K562 (cell line): ENCODE results near the gene SPAG7. TPM values are rescaled to one million over a fixed set of nuclear protein-coding genes. Genes with fewer than 3 reads are reported as not detected.
A peak's percentile ranks its signal among the peaks of the same experiment; 100 is the strongest.

Experiments
- BCOR ChIP-seq: fragments of 450-650 bp; IDR thresholded peaks from 2 replicates; pipeline ENCODE4 v1.6.1; 2016
- EWSR1 ChIP-seq: fragments of 450-650 bp; IDR thresholded peaks from 2 replicates; pipeline ENCODE4 v1.6.1; 2018; ENCODE audit warnings: borderline replicate concordance, mild to moderate bottlenecking, low read depth, moderate library complexity; ENCODE audit not compliant: partially characterized antibody
- GTF2E2 ChIP-seq: fragments of 200-800 bp; sonication (Bioruptor generic); IDR thresholded peaks from 2 replicates; pipeline ENCODE4 v1.6.1; 2016; ENCODE audit warnings: missing genetic modification characterization, missing compliant biosample characterization
- LCOR ChIP-seq: sonication (generic); formaldehyde crosslinking; IDR thresholded peaks from 2 replicates; pipeline ENCODE4 v1.8.0; 2022; ENCODE audit warnings: mild to moderate bottlenecking, missing genetic modification reagents
- NCOA6 ChIP-seq: fragments of 450-650 bp; IDR thresholded peaks from 2 replicates; pipeline ENCODE4 v1.6.1; 2017; ENCODE audit warnings: mild to moderate bottlenecking
- PHF21A ChIP-seq: fragments of 450-650 bp; IDR thresholded peaks from 2 replicates; pipeline ENCODE4 v1.6.1; 2017; ENCODE audit warnings: low read depth, borderline replicate concordance
- POLR2AphosphoS2 ChIP-seq: IDR thresholded peaks from 2 replicates; pipeline ENCODE4 v1.6.1; 2012; ENCODE audit warnings: low read length, improper control_type of control experiment
- POLR2AphosphoS5 ChIP-seq: IDR thresholded peaks from 2 replicates; pipeline ENCODE4 v1.6.1; 2011; ENCODE audit warnings: mild to moderate bottlenecking, low read depth, low read length, moderate library complexity; ENCODE audit not compliant: control insufficient read depth, insufficient read depth
- SIN3A ChIP-seq, 2 experiments: fragments of 150-350 bp in 1 of 2; IDR thresholded peaks; 2 replicates each; pipeline ENCODE4 v1.6.1; 2011 to 2016; ENCODE audit warnings: borderline replicate concordance in 2 of 2, low read depth in 2 of 2, low read length in 2 of 2, mild to moderate bottlenecking in 2 of 2, moderate library complexity in 2 of 2; ENCODE audit not compliant: control insufficient read depth in 1 of 2
- TBL1XR1 ChIP-seq, 2 experiments: IDR thresholded peaks; 2 replicates each; pipeline ENCODE4 v1.6.1; 2012; ENCODE audit warnings: improper control_type of control experiment in 2 of 2, low read length in 2 of 2, mild to moderate bottlenecking in 1 of 2
- ZNF778 ChIP-seq: fragments of 450-650 bp; formaldehyde crosslinking; IDR thresholded peaks from 2 replicates; pipeline ENCODE4 v1.4.0; 2020; ENCODE audit warnings: mild to moderate bottlenecking, moderate library complexity
- polyA plus RNA-seq, 8 experiments: library from polyadenylated mRNA; depleted of rRNA in 4 of 8; stranded (reverse) in 5 of 8; unstranded in 3 of 8; fragments of >200 nt; fragmentation: Nextera tagmentation in 2 of 8; fragmentation: Illumina TruSeq in 1 of 8; extraction: Ambion mirVana in 2 of 8; extraction: Trizol in 1 of 8; gene quantifications; 2 replicates each; pipeline versions ENCODE4 v1.2.1 to v1.2.3, GENCODE V29; 2011 to 2014; ENCODE audit warnings: inconsistent platforms in 1 of 8, missing spikeins in 1 of 8
- total RNA-seq, 7 experiments: library from RNA; depleted of rRNA in 6 of 7; stranded (reverse); fragments of >200 nt in 6 of 7; fragmentation: Illumina TruSeq in 2 of 7; extraction: Trizol in 2 of 7; gene quantifications; 2 replicates each; pipeline versions ENCODE4 v1.2.1 to v1.2.3, GENCODE V29; 2011 to 2021; ENCODE audit warnings: low replicate concordance in 1 of 7
- TF ChIP-seq, protein P1 (sequence below), 2 experiments: fragments of 450-650 bp in 1 of 2; sonication (generic) in 1 of 2; formaldehyde crosslinking in 1 of 2; IDR thresholded peaks; 2 replicates each; pipeline versions ENCODE4 v1.7.1 to v1.9.0; 2016 to 2022; ENCODE audit warnings: inconsistent platforms in 1 of 2, mild to moderate bottlenecking in 1 of 2, missing genetic modification reagents in 1 of 2
- TF ChIP-seq, protein P2 (sequence below), 3 experiments: fragments of 200-800 bp in 1 of 3; sonication (Bioruptor generic) in 1 of 3; sonication (generic) in 1 of 3; formaldehyde crosslinking in 1 of 3; IDR thresholded peaks; 2 replicates each; pipeline versions ENCODE4 v1.6.1 to v1.8.0; 2016 to 2022; ENCODE audit warnings: mild to moderate bottlenecking in 2 of 3, missing compliant biosample characterization in 2 of 3, missing genetic modification characterization in 2 of 3, missing genetic modification reagents in 1 of 3
- TF ChIP-seq, protein P3 (sequence below): fragments of 450-650 bp; formaldehyde crosslinking; IDR thresholded peaks from 2 replicates; pipeline ENCODE4 v1.4.0; 2022; ENCODE audit warnings: mild to moderate bottlenecking, moderate library complexity

Gene SPAG7
- total and polyA plus RNA-seq, 9 of the 15 experiments (the other 6 are each of a cell fraction or from before 2014, with no cell fraction given): 5.6 to 53.5 (median 36.3) TPM

DNA sequence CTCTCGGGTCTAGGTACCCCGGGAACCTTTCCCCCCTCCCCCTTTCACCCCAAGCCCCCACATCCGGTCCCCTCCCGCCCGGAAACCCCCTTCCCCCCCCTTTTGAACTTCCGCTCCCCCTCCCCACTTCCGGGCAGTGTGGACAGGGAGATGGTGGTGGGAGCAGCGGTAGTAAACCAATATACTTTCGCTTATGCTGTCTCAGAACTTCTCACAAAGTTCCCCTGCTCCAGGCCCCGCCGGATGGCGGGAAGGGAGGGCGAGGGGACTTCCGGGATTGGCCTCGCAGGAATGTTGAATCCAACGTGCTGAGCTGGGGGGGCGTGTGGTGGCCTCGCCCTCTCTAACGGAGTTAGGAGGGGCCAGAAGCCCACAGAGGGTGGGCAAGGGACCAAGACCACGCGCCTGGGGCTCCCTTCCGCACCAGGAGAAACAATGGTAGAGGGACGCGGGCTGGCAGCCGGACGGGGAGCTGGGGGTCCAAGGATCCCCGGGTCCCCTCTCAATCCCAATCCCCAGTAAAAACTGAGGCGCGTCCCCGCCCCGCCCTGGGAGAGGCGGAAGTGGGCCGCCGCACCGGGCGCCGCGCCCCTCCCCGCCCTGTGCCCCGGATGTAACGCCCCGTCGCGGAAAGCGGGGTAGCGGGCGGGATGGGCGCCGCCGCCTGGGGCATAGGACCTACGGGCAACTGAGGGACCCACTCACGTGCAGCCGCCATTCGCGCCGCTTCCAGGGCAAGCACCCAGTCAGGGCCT, 20.0 kb downstream of the SPAG7 start (continued):
- TF ChIP-seq, protein P1, sequence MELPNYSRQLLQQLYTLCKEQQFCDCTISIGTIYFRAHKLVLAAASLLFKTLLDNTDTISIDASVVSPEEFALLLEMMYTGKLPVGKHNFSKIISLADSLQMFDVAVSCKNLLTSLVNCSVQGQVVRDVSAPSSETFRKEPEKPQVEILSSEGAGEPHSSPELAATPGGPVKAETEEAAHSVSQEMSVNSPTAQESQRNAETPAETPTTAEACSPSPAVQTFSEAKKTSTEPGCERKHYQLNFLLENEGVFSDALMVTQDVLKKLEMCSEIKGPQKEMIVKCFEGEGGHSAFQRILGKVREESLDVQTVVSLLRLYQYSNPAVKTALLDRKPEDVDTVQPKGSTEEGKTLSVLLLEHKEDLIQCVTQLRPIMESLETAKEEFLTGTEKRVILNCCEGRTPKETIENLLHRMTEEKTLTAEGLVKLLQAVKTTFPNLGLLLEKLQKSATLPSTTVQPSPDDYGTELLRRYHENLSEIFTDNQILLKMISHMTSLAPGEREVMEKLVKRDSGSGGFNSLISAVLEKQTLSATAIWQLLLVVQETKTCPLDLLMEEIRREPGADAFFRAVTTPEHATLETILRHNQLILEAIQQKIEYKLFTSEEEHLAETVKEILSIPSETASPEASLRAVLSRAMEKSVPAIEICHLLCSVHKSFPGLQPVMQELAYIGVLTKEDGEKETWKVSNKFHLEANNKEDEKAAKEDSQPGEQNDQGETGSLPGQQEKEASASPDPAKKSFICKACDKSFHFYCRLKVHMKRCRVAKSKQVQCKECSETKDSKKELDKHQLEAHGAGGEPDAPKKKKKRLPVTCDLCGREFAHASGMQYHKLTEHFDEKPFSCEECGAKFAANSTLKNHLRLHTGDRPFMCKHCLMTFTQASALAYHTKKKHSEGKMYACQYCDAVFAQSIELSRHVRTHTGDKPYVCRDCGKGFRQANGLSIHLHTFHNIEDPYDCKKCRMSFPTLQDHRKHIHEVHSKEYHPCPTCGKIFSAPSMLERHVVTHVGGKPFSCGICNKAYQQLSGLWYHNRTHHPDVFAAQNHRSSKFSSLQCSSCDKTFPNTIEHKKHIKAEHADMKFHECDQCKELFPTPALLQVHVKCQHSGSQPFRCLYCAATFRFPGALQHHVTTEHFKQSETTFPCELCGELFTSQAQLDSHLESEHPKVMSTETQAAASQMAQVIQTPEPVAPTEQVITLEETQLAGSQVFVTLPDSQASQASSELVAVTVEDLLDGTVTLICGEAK (IDR thresholded peaks at IDR 0.05): peak; percentile 75
- TF ChIP-seq, protein P1 (CRISPR knock-in tag; IDR thresholded peaks at IDR 0.05): no peak
- TF ChIP-seq GTF2E2 (tag) (no peak), POLR2AphosphoS2 (0 out of 2 replicates have a peak, but pooled peaks have one; percentile 8), NCOA6 (peak; percentile 49; the same call in 1 of the 2 replicates), PHF21A (0 out of 2 replicates have a peak, but pooled peaks have one; percentile 4), EWSR1 (no peak), POLR2AphosphoS5 (peak; percentile 20; the same call in 1 of the 2 replicates), TBL1XR1 (IDR thresholded peaks at IDR 0.05; ENCODE audit: low read length in 2 of 2) (no peak), SIN3A (IDR thresholded peaks at IDR 0.05; ENCODE audit: borderline replicate concordance in 2 of 2, control insufficient read depth in 1 of 2, low read depth in 2 of 2, low read length in 2 of 2) (peak; percentile 21 to 80; a peak in 3 of 4 replicates), BCOR (no peak), LCOR (CRISPR knock-in tag) (no peak), ZNF778 (CRISPR knock-in tag) (no peak)
- TF ChIP-seq, protein P2, sequence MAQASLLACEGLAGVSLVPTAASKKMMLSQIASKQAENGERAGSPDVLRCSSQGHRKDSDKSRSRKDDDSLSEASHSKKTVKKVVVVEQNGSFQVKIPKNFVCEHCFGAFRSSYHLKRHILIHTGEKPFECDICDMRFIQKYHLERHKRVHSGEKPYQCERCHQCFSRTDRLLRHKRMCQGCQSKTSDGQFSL (CRISPR knock-in tag; IDR thresholded peaks at IDR 0.05): no peak
- TF ChIP-seq, protein P2 (tag; IDR thresholded peaks at IDR 0.05): peak in 1 of 2 experiments; percentile 35; a peak in 2 of 4 replicates
- TF ChIP-seq, protein P3, sequence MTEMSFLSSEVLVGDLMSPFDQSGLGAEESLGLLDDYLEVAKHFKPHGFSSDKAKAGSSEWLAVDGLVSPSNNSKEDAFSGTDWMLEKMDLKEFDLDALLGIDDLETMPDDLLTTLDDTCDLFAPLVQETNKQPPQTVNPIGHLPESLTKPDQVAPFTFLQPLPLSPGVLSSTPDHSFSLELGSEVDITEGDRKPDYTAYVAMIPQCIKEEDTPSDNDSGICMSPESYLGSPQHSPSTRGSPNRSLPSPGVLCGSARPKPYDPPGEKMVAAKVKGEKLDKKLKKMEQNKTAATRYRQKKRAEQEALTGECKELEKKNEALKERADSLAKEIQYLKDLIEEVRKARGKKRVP (CRISPR knock-in tag): no peak
